GM23338 (cell line): ENCODE results near the gene TYROBP. TPM values are rescaled to one million over a fixed set of nuclear protein-coding genes. Genes with fewer than 3 reads are reported as not detected.

Experiments used
- CREB1 ChIP-seq: fragments of 250-450 bp; sonication (Bioruptor Pico); IDR thresholded peaks from 2 replicates; pipeline ENCODE4 v1.5.0; 2020; ENCODE audit warnings: low read depth, mild to moderate bottlenecking, moderate library complexity
- EZH2 ChIP-seq: fragments of 200-600 bp; sonication (generic); IDR thresholded peaks from one replicate; pipeline ENCODE4 v1.8.0; 2017; ENCODE audit warnings: antibody characterized with exemption, mild to moderate bottlenecking, low read depth; ENCODE audit not compliant: unreplicated experiment
- EZH2phosphoT487 ChIP-seq: fragments of 200-600 bp; sonication (generic); IDR thresholded peaks from one replicate; pipeline ENCODE4 v1.8.1; 2018; ENCODE audit warnings: antibody characterized with exemption; ENCODE audit not compliant: unreplicated experiment
- JUNB ChIP-seq: IDR thresholded peaks from one replicate; pipeline ENCODE4 v1.6.1; 2016; ENCODE audit warnings: antibody characterized with exemption; ENCODE audit not compliant: unreplicated experiment
- NANOG ChIP-seq: IDR thresholded peaks from 2 replicates; pipeline ENCODE4 v1.6.1; 2016; ENCODE audit warnings: antibody characterized with exemption, borderline replicate concordance
- POLR2AphosphoS5 ChIP-seq: IDR thresholded peaks from 2 replicates; pipeline ENCODE4 v1.6.1; 2016; ENCODE audit warnings: antibody characterized with exemption, low read depth
- STAT1 ChIP-seq: IDR thresholded peaks from one replicate; pipeline ENCODE4 v1.6.1; 2016; ENCODE audit warnings: antibody characterized with exemption; ENCODE audit not compliant: unreplicated experiment
- ZNF114 ChIP-seq: fragments of 250-450 bp; sonication (Bioruptor Pico); IDR thresholded peaks from 2 replicates; pipeline ENCODE4 v1.5.0; 2020; ENCODE audit warnings: mild to moderate bottlenecking, moderate library complexity
- ZNF331 ChIP-seq: fragments of 250-450 bp; sonication (Bioruptor Pico); IDR thresholded peaks from 2 replicates; pipeline ENCODE4 v1.5.0; 2020; ENCODE audit warnings: low read depth, mild to moderate bottlenecking, moderate library complexity
- polyA plus RNA-seq: library from polyadenylated mRNA; unstranded; fragments of >200 nt; fragmentation: Nextera tagmentation; extraction: Ambion mirVana; gene quantifications from 2 replicates; pipeline ENCODE4 v1.2.1, GENCODE V29; 2016
- total RNA-seq: library from RNA; depleted of rRNA; stranded (reverse); fragments of >200 nt; shearing (Covaris generic); gene quantifications from 2 replicates; pipeline ENCODE4 v1.2.3, GENCODE V29; 2014
- TF ChIP-seq, protein P1 (sequence below): fragments of 250-450 bp; sonication (Bioruptor Pico); IDR thresholded peaks from 2 replicates; pipeline ENCODE4 v1.5.0; 2020; ENCODE audit warnings: mild to moderate bottlenecking, moderate library complexity
- TF ChIP-seq, protein P2 (sequence below): IDR thresholded peaks from one replicate; pipeline ENCODE4 v1.6.1; 2018; ENCODE audit warnings: antibody characterized with exemption; ENCODE audit not compliant: unreplicated experiment
- TF ChIP-seq, protein P3 (sequence below), 2 experiments: fragments of 200-600 bp in 1 of 2; sonication (generic) in 1 of 2; conservative IDR thresholded peaks; 2 replicates each; pipeline versions ENCODE4 v1.5.1 to v1.6.1; 2016 to 2017; ENCODE audit warnings: antibody characterized with exemption in 2 of 2, low read depth in 2 of 2, mild to moderate bottlenecking in 2 of 2, moderate library complexity in 1 of 2

Gene TYROBP
- total and polyA plus RNA-seq, 2 experiments from 2014 or later, result not detected

DNA sequence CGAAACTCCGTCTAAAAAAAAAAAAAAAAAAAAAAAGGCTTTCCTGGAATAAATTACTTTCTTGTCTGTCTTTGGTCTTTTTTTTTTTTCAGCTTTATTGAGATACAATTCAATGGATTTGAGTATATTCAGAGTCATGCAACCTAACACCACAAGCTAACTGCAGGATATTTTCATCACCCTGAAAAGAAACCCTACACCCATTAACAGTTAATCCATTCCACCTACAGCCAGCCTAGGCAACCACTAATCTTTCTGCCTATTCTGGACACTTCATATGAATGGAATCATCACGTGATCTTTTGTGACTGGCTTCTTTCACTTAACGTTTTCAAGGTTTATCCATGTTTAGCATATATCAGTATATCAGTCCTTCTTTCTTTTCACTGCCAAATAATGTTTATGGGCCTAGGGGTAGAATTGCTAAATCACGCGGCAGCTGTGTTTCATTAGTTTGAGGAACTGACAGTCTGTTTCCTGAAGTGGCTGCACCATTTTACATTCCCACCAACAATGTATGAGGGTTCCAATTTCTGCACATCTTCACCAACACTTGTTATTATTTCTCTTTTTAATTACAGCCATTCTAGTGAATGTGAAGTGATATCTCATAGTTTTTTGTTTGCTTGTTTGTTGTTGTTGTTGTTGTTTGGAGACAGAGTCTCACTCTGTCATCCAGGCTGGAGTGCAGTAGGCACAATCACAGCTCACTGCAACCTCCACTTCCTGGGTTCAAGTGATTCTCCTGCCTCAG is 48.0 kb upstream of the TYROBP start (continued):
- TF ChIP-seq, protein P1, sequence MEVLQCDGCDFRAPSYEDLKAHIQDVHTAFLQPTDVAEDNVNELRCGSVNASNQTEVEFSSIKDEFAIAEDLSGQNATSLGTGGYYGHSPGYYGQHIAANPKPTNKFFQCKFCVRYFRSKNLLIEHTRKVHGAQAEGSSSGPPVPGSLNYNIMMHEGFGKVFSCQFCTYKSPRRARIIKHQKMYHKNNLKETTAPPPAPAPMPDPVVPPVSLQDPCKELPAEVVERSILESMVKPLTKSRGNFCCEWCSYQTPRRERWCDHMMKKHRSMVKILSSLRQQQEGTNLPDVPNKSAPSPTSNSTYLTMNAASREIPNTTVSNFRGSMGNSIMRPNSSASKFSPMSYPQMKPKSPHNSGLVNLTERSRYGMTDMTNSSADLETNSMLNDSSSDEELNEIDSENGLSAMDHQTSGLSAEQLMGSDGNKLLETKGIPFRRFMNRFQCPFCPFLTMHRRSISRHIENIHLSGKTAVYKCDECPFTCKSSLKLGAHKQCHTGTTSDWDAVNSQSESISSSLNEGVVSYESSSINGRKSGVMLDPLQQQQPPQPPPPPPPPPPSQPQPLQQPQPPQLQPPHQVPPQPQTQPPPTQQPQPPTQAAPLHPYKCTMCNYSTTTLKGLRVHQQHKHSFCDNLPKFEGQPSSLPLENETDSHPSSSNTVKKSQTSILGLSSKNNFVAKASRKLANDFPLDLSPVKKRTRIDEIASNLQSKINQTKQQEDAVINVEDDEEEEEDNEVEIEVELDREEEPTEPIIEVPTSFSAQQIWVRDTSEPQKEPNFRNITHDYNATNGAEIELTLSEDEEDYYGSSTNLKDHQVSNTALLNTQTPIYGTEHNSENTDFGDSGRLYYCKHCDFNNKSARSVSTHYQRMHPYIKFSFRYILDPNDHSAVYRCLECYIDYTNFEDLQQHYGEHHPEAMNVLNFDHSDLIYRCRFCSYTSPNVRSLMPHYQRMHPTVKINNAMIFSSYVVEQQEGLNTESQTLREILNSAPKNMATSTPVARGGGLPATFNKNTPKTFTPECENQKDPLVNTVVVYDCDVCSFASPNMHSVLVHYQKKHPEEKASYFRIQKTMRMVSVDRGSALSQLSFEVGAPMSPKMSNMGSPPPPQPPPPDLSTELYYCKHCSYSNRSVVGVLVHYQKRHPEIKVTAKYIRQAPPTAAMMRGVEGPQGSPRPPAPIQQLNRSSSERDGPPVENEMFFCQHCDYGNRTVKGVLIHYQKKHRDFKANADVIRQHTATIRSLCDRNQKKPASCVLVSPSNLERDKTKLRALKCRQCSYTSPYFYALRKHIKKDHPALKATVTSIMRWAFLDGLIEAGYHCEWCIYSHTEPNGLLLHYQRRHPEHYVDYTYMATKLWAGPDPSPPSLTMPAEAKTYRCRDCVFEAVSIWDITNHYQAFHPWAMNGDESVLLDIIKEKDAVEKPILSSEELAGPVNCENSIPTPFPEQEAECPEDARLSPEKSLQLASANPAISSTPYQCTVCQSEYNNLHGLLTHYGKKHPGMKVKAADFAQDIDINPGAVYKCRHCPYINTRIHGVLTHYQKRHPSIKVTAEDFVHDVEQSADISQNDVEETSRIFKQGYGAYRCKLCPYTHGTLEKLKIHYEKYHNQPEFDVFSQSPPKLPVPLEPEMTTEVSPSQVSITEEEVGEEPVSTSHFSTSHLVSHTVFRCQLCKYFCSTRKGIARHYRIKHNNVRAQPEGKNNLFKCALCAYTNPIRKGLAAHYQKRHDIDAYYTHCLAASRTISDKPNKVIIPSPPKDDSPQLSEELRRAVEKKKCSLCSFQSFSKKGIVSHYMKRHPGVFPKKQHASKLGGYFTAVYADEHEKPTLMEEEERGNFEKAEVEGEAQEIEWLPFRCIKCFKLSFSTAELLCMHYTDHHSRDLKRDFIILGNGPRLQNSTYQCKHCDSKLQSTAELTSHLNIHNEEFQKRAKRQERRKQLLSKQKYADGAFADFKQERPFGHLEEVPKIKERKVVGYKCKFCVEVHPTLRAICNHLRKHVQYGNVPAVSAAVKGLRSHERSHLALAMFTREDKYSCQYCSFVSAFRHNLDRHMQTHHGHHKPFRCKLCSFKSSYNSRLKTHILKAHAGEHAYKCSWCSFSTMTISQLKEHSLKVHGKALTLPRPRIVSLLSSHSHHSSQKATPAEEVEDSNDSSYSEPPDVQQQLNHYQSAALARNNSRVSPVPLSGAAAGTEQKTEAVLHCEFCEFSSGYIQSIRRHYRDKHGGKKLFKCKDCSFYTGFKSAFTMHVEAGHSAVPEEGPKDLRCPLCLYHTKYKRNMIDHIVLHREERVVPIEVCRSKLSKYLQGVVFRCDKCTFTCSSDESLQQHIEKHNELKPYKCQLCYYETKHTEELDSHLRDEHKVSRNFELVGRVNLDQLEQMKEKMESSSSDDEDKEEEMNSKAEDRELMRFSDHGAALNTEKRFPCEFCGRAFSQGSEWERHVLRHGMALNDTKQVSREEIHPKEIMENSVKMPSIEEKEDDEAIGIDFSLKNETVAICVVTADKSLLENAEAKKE, result no peak
- TF ChIP-seq JUNB, result no peak
- no peak for TF ChIP-seq ZNF331
- no peak for TF ChIP-seq EZH2phosphoT487
- TF ChIP-seq, protein P2, sequence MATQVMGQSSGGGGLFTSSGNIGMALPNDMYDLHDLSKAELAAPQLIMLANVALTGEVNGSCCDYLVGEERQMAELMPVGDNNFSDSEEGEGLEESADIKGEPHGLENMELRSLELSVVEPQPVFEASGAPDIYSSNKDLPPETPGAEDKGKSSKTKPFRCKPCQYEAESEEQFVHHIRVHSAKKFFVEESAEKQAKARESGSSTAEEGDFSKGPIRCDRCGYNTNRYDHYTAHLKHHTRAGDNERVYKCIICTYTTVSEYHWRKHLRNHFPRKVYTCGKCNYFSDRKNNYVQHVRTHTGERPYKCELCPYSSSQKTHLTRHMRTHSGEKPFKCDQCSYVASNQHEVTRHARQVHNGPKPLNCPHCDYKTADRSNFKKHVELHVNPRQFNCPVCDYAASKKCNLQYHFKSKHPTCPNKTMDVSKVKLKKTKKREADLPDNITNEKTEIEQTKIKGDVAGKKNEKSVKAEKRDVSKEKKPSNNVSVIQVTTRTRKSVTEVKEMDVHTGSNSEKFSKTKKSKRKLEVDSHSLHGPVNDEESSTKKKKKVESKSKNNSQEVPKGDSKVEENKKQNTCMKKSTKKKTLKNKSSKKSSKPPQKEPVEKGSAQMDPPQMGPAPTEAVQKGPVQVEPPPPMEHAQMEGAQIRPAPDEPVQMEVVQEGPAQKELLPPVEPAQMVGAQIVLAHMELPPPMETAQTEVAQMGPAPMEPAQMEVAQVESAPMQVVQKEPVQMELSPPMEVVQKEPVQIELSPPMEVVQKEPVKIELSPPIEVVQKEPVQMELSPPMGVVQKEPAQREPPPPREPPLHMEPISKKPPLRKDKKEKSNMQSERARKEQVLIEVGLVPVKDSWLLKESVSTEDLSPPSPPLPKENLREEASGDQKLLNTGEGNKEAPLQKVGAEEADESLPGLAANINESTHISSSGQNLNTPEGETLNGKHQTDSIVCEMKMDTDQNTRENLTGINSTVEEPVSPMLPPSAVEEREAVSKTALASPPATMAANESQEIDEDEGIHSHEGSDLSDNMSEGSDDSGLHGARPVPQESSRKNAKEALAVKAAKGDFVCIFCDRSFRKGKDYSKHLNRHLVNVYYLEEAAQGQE, result no peak
- TF ChIP-seq ZNF114 (CRISPR knock-in tag), result no peak
- TF ChIP-seq EZH2, result no peak
- TF ChIP-seq, protein P3, sequence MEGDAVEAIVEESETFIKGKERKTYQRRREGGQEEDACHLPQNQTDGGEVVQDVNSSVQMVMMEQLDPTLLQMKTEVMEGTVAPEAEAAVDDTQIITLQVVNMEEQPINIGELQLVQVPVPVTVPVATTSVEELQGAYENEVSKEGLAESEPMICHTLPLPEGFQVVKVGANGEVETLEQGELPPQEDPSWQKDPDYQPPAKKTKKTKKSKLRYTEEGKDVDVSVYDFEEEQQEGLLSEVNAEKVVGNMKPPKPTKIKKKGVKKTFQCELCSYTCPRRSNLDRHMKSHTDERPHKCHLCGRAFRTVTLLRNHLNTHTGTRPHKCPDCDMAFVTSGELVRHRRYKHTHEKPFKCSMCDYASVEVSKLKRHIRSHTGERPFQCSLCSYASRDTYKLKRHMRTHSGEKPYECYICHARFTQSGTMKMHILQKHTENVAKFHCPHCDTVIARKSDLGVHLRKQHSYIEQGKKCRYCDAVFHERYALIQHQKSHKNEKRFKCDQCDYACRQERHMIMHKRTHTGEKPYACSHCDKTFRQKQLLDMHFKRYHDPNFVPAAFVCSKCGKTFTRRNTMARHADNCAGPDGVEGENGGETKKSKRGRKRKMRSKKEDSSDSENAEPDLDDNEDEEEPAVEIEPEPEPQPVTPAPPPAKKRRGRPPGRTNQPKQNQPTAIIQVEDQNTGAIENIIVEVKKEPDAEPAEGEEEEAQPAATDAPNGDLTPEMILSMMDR (conservative IDR thresholded peaks at IDR 0.05; ENCODE audit: low read depth in 2 of 2), result no peak
- no peak for TF ChIP-seq CREB1
- no peak for TF ChIP-seq NANOG
- no peak for TF ChIP-seq POLR2AphosphoS5
- TF ChIP-seq STAT1, result no peak
